ENCODE results near the gene GAP43.

- TF ChIP-seq POLR2A (IDR thresholded peaks at IDR 0.05) = no peak
- no peak for TF ChIP-seq CTCF (IDR thresholded peaks at IDR 0.05 in 8 of 11, conservative IDR thresholded peaks at IDR 0.05 in 3 of 11)
These were observed 25.1 kb upstream of the GAP43 start for GRCh38 chr3:115598216-115598615.
